ENCODE measurements around the gene ANKRD11. TPM values are rescaled to one million over a fixed set of nuclear protein-coding genes. Genes with fewer than 3 reads are reported as not detected.

ANKRD11 gene
- total RNA-seq, 1 experiment from 2014 or later, result 99.4 TPM

DNA sequence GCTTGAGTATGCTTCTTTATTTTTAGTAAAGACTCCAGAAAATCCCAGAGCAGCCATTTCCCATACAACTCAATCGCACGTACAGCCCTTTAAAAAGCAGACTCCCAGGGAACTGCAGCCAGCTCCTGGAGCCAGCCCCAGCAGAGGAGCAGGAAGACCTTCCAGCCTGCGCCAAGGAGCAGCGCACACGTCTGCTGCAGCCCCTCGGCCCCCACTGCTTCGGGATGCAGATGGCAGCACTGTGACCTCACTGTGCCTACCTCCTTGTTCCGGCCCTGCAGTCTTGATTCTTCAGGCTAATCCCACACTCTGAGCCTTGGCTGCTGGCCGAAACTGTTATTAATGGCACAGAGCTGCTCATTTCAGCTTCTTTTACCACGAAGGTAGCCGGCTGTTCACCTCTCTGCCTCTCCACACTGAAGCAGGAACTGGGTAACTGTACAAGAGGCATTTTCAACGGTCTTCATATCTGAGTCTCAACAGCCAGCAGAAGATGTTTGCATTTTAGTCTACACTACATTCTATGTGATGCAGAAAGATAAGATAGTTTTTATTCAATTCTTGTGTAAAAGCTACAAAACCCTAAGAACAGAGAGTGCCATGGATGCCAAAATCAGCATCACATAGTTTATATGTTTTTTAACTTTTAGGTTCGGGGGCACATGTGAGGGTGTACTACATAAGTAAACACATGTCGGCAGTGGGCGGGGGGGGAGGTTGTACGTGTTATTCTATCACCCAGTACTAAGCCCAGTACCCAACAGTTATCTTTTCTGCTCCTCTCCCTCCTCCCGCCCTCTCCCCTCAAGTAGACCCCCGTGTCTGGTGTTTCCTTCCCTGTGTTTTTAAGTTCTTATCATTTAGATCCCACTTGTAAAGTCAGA is 130.9 kb downstream of the ANKRD11 start:
- CTCF ChIA-PET, result no interaction called here
- ATAC-seq, result no peak
- BruUV-seq (replicated peaks), result no TSS peak
- Histone ChIP-seq H3K9me3 (ENCODE audit: control insufficient read depth, insufficient read depth, low read depth, low read length) (no peaks in the 10 kb centered on the region), H3K36me3 (ENCODE audit: control insufficient read depth, insufficient read depth, low read length) (no peaks in the 10 kb centered on the region; the same call in 1 of the 2 replicates), H3K27me3 (ENCODE audit: control insufficient read depth, insufficient read depth, low read length) (no peaks in the 10 kb centered on the region), H3K4me3 (ENCODE audit: low read depth in 2 of 2, low read length in 2 of 2) (no peak overlapping the region), H3K4me1 (ENCODE audit: control insufficient read depth, insufficient read depth, low read length) (peaks cover 75% of the 10 kb centered on the region), H3K27ac (ENCODE audit: low read length) (peak overlapping the region; percentile 65)
- intact Hi-C loops (cut with micrococcal nuclease; ENCODE audit: unreplicated experiment), result no loop called here
- DNase-seq (ENCODE audit: low read depth, low spot score), result no peak
- POLR2A ChIA-PET, result no interaction called here
- TF ChIP-seq, protein P1, sequence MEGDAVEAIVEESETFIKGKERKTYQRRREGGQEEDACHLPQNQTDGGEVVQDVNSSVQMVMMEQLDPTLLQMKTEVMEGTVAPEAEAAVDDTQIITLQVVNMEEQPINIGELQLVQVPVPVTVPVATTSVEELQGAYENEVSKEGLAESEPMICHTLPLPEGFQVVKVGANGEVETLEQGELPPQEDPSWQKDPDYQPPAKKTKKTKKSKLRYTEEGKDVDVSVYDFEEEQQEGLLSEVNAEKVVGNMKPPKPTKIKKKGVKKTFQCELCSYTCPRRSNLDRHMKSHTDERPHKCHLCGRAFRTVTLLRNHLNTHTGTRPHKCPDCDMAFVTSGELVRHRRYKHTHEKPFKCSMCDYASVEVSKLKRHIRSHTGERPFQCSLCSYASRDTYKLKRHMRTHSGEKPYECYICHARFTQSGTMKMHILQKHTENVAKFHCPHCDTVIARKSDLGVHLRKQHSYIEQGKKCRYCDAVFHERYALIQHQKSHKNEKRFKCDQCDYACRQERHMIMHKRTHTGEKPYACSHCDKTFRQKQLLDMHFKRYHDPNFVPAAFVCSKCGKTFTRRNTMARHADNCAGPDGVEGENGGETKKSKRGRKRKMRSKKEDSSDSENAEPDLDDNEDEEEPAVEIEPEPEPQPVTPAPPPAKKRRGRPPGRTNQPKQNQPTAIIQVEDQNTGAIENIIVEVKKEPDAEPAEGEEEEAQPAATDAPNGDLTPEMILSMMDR (IDR thresholded peaks at IDR 0.05), result no peak
- no peak for TF ChIP-seq REST (IDR thresholded peaks at IDR 0.05; ENCODE audit: insufficient read depth in 1 of 2, low read depth in 2 of 2, low read length in 1 of 2)
- no peak for TF ChIP-seq SIN3A (IDR thresholded peaks at IDR 0.05; ENCODE audit: borderline replicate concordance, insufficient read depth, low read depth, low read length)
- no peak for TF ChIP-seq POLR2AphosphoS5 (IDR thresholded peaks at IDR 0.05; ENCODE audit: low read depth, low read length)
- no peak for TF ChIP-seq TCF7L2 (IDR thresholded peaks at IDR 0.05; ENCODE audit: low read depth, low read length)
- in situ Hi-C loops (cut with HindIII; ENCODE audit: low pct_unique_long_range_greater_than_20kb, low sequenced_read_pairs), result no loop called here

GRCh38 chr16:89358030-89359005 is 132.0 kb downstream of the ANKRD11 start:
- peak overlapping the region; percentile 65; the same call in 1 of the 2 replicates for H3K27ac ChIP-seq (ENCODE audit: low read length)
- no TSS peak for BruUV-seq (replicated peaks)
- no peaks in the 10 kb centered on the region for H3K27me3 ChIP-seq (ENCODE audit: control insufficient read depth, insufficient read depth, low read length)
- ATAC-seq (no peak), DNase-seq (ENCODE audit: low read depth, low spot score) (no peak)
- in situ Hi-C loops (cut with HindIII; ENCODE audit: low pct_unique_long_range_greater_than_20kb, low sequenced_read_pairs), result no loop called here
- no peak overlapping the region for H3K4me3 ChIP-seq (ENCODE audit: low read depth in 2 of 2, low read length in 2 of 2)
- H3K36me3 ChIP-seq (ENCODE audit: control insufficient read depth, insufficient read depth, low read length), result no peaks in the 10 kb centered on the region; the same call in 1 of the 2 replicates
- no peaks in the 10 kb centered on the region for H3K9me3 ChIP-seq (ENCODE audit: control insufficient read depth, insufficient read depth, low read depth, low read length)
- intact Hi-C loops (cut with micrococcal nuclease; ENCODE audit: unreplicated experiment), result no loop called here
- TF ChIP-seq, protein P1 (IDR thresholded peaks at IDR 0.05), result no peak
- TF ChIP-seq POLR2AphosphoS5 (IDR thresholded peaks at IDR 0.05; ENCODE audit: low read depth, low read length) (no peak), TCF7L2 (IDR thresholded peaks at IDR 0.05; ENCODE audit: low read depth, low read length) (no peak), SIN3A (IDR thresholded peaks at IDR 0.05; ENCODE audit: borderline replicate concordance, insufficient read depth, low read depth, low read length) (no peak), REST (IDR thresholded peaks at IDR 0.05; ENCODE audit: insufficient read depth in 1 of 2, low read depth in 2 of 2, low read length in 1 of 2) (no peak)
- peaks cover 68% of the 10 kb centered on the region for H3K4me1 ChIP-seq (ENCODE audit: control insufficient read depth, insufficient read depth, low read length)
- ChIA-PET CTCF (interaction anchor here (0.6 kb wide), 1 partner anchor 28 kb away, joined by 3 read pairs; no protein-coding TSS in a partner anchor), POLR2A (interaction anchor here (0.5 kb wide), 1 partner anchor 77 kb away, joined by 3 read pairs; no protein-coding TSS in a partner anchor)

Data from Panc1 (cell line).